ENCODE results near the gene RNF186.
"Not testable (repeated sequence)": the region's sequence is repeated elsewhere in the genome, so short reads cannot be mapped to it uniquely, and the experiment has no call there.

The RNF186 gene

GRCh38 chr1:19793360-19794046 lies 21.6 kb downstream of the RNF186 start:
- TF ChIP-seq ZNF70 (CRISPR knock-in tag; IDR thresholded peaks at IDR 0.05) (no peak), ARNTL (CRISPR knock-in tag; IDR thresholded peaks at IDR 0.05; ENCODE audit: borderline replicate concordance, low read depth) (no peak), TOX (CRISPR knock-in tag; IDR thresholded peaks at IDR 0.05; ENCODE audit: borderline replicate concordance) (no peak), CSRNP3 (CRISPR knock-in tag; IDR thresholded peaks at IDR 0.05) (no peak), ZC3H10 (CRISPR knock-in tag; IDR thresholded peaks at IDR 0.05) (no peak), POU6F1 (CRISPR knock-in tag; IDR thresholded peaks at IDR 0.05; ENCODE audit: borderline replicate concordance, low read depth) (no peak), ZNF565 (CRISPR knock-in tag; conservative IDR thresholded peaks at IDR 0.05; ENCODE audit: low read depth) (no peak), CSDC2 (CRISPR knock-in tag; IDR thresholded peaks at IDR 0.05) (no peak), CREB5 (CRISPR knock-in tag; IDR thresholded peaks at IDR 0.05; ENCODE audit: low read depth) (no peak), SNAI2 (CRISPR knock-in tag; IDR thresholded peaks at IDR 0.05) (no peak), BACH2 (CRISPR knock-in tag; IDR thresholded peaks at IDR 0.05; ENCODE audit: borderline replicate concordance) (no peak), PPARA (CRISPR knock-in tag; IDR thresholded peaks at IDR 0.05; ENCODE audit: borderline replicate concordance) (no peak), ZNF8 (CRISPR knock-in tag; IDR thresholded peaks at IDR 0.05) (no peak)
- no peak for ATAC-seq

GRCh38 chr1:19792237-19793002 lies 22.7 kb downstream of the RNF186 start:
- ATAC-seq, result no peak
- no peak for TF ChIP-seq GLIS3 (CRISPR knock-in tag; IDR thresholded peaks at IDR 0.05)
- no peak for TF ChIP-seq OSR1 (CRISPR knock-in tag; IDR thresholded peaks at IDR 0.05)
- TF ChIP-seq TCF4 (CRISPR knock-in tag; IDR thresholded peaks at IDR 0.05; ENCODE audit: borderline replicate concordance), result no peak
- no peak for TF ChIP-seq ZFP3 (CRISPR knock-in tag; IDR thresholded peaks at IDR 0.05)
- no peak for TF ChIP-seq ZFP30 (CRISPR knock-in tag; IDR thresholded peaks at IDR 0.05)
- TF ChIP-seq ZNF8 (CRISPR knock-in tag; IDR thresholded peaks at IDR 0.05), result no peak
- TF ChIP-seq RARB (CRISPR knock-in tag; IDR thresholded peaks at IDR 0.05), result no peak
- no peak for TF ChIP-seq POU6F1 (CRISPR knock-in tag; IDR thresholded peaks at IDR 0.05; ENCODE audit: borderline replicate concordance, low read depth)

- ATAC-seq, result not testable (repeated sequence)
These were observed 24.8 kb downstream of the RNF186 start for GRCh38 chr1:19790061-19790975.

GRCh38 chr1:19786988-19787423 lies 28.1 kb downstream of the RNF186 start:
- TF ChIP-seq ESRRG (CRISPR knock-in tag; IDR thresholded peaks at IDR 0.05), result no peak
- TF ChIP-seq CREB5 (CRISPR knock-in tag; IDR thresholded peaks at IDR 0.05; ENCODE audit: low read depth), result no peak
- no peak for ATAC-seq

Measured in SK-N-SH treated with all-trans-retinoic acid at 6 μM for 48 hours (cell line).